8988T (cell line): Measurements from ENCODE around the gene ANKS1B.
"Not testable (repeated sequence)": the region's sequence is repeated elsewhere in the genome, so short reads cannot be mapped to it uniquely, and the experiment has no call there.

ENCODE experiments used
- DNase-seq: peaks from one replicate; pipeline ENCODE4 v3.0.0; 2011

The ANKS1B gene

GRCh38 chr12:99984271-99985128, at the start of gene ANKS1B:
Gene ANKS1B, minus strand, starts transcription at chr12:99984936. Its CDS starts 699 bp downstream, at chr12:99984237.
- peak; percentile 82 for DNase-seq

GRCh38 chr12:100031836-100032235, 47.1 kb upstream of the ANKS1B start:
- no peak for DNase-seq

GRCh38 chr12:100027671-100028070, 42.9 kb upstream of the ANKS1B start:
- no peak for DNase-seq

GRCh38 chr12:100026241-100026640, 41.5 kb upstream of the ANKS1B start:
- no peak for DNase-seq

GRCh38 chr12:100024974-100025555, 40.3 kb upstream of the ANKS1B start:
- no peak for DNase-seq

GRCh38 chr12:100020370-100020769, 35.6 kb upstream of the ANKS1B start:
- no peak for DNase-seq

GRCh38 chr12:100017056-100017455, 32.3 kb upstream of the ANKS1B start:
- no peak for DNase-seq

- DNase-seq = not testable (repeated sequence)
Observed at GRCh38 chr12:100016304-100016703, 31.6 kb upstream of the ANKS1B start.

GRCh38 chr12:100005846-100006245, 21.1 kb upstream of the ANKS1B start:
- DNase-seq = not testable (repeated sequence)

GRCh38 chr12:99997806-99998205, 13.1 kb upstream of the ANKS1B start:
- DNase-seq = no peak

- no peak for DNase-seq
Observed at GRCh38 chr12:99996095-99996494, 11.4 kb upstream of the ANKS1B start.

GRCh38 chr12:99985631-99986030, 895 bp upstream of the ANKS1B start:
- no peak for DNase-seq

- DNase-seq = no peak
Observed at GRCh38 chr12:99985129-99985570, 414 bp upstream of the ANKS1B start.

- DNase-seq = peak; percentile 18
Observed at GRCh38 chr12:99983456-99984258, 1.1 kb downstream of the ANKS1B start.

GRCh38 chr12:99981639-99982190, 3.0 kb downstream of the ANKS1B start:
- no peak for DNase-seq

- DNase-seq = no peak
Observed at GRCh38 chr12:99979471-99979870, 5.3 kb downstream of the ANKS1B start.

GRCh38 chr12:99978152-99978551, 6.6 kb downstream of the ANKS1B start:
- DNase-seq = no peak

- DNase-seq = no peak
Observed at GRCh38 chr12:99977550-99977949, 7.2 kb downstream of the ANKS1B start.

GRCh38 chr12:99976762-99977161, 8.0 kb downstream of the ANKS1B start:
- no peak for DNase-seq

GRCh38 chr12:99975321-99975720, 9.4 kb downstream of the ANKS1B start:
- no peak for DNase-seq

- no peak for DNase-seq
Observed at GRCh38 chr12:99974146-99974545, 10.6 kb downstream of the ANKS1B start.

GRCh38 chr12:99966429-99966828, 18.3 kb downstream of the ANKS1B start:
- no peak for DNase-seq

- DNase-seq = no peak
Observed at GRCh38 chr12:99960311-99960710, 24.4 kb downstream of the ANKS1B start.
